Measurements from ENCODE around the gene ABCG1. TPM values are rescaled to one million over a fixed set of nuclear protein-coding genes. Genes with fewer than 3 reads are reported as not detected.

The ABCG1 gene
- total and polyA plus RNA-seq, 2 experiments from 2014 or later = 1.3 to 4.4 TPM

DNA sequence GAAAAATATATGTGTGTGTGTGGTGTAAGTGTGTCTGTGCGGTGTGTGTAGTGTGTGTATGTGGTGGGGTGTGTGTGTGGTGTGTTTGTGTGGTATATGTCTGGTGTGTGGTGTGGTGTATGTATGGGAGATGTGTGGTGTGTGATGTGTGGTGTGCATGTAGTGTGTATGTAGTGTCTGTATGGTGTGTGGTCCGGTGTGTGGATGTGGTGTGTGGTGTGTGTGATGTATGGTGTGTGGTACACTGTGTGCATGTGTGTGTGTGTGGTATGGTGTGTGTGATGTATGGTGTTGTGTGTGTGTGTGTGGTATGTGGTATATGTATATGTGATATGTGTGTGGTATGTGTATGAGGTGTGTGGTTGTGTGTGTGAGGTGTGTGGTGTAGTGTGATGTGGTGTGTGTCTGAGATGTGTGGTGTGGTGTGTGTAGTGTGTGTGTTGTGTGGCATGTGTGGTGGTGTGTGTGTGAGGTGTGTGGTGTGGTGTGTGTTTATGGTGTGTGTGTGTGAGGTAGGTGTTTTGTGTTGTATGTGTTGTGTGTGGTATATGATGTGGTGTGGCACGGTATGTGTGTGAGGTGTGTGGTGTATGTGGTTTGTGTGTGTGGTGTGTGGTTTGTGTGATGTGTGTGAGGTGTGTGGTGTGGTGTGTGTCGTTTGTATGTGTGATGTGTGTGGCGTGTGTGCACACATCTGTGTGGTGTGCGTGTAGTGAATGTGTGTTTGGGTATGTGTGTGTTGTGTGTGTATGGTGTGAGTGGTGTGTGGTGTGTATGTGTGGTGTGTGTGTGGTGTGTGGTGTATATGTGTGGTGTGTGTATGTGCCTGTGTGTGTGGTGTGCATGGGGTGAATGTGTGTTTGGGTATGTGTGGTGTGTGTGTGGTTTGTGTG is 35.3 kb upstream of the ABCG1 start:
- H3K4me3 Mint-ChIP-seq = no peak overlapping the region
- Histone ChIP-seq H3K36me3 (ENCODE audit: insufficient read depth) (no peaks in the 10 kb centered on the region), H3K4me3 (no peak overlapping the region), H2AFZ (no peak overlapping the region), H3F3A (replicated peaks; ENCODE audit: low read depth) (no peaks in the 10 kb centered on the region), H4K20me1 (replicated peaks; ENCODE audit: insufficient read depth) (no peaks in the 10 kb centered on the region), H3K79me2 (replicated peaks; ENCODE audit: insufficient read depth) (no peaks in the 10 kb centered on the region), H3K4me2 (no peak overlapping the region), H3K9me2 (ENCODE audit: insufficient read depth) (no peaks in the 10 kb centered on the region), H3K27ac (ENCODE audit: low read depth) (no peak overlapping the region), H3K27me3 (ENCODE audit: insufficient read depth) (no peaks in the 10 kb centered on the region), H3K4me1 (ENCODE audit: insufficient read depth) (no peaks in the 10 kb centered on the region)
- DNase-seq (ENCODE audit: low spot score) (no peak), ATAC-seq (no peak)
- peaks cover 11% of the 10 kb centered on the region; the same call in 2 of the 3 replicates for H3K9me3 Mint-ChIP-seq
- no peak overlapping the region for H3K27ac Mint-ChIP-seq
- peaks cover 4% of the 10 kb centered on the region; the same call in 1 of the 3 replicates for H3K4me1 Mint-ChIP-seq
- no peaks in the 10 kb centered on the region for H3K27me3 Mint-ChIP-seq (ENCODE audit: insufficient read depth, low read depth, poor library complexity)
- H3K36me3 Mint-ChIP-seq (ENCODE audit: low read depth) = no peaks in the 10 kb centered on the region; the same call in 2 of the 3 replicates
- TF ChIP-seq CREB1 (CRISPR knock-in tag; IDR thresholded peaks at IDR 0.05; ENCODE audit: low read depth) (no peak), EZH2 (IDR thresholded peaks at IDR 0.05; ENCODE audit: low read depth, unreplicated experiment) (no peak), EZH2phosphoT487 (IDR thresholded peaks at IDR 0.05; ENCODE audit: unreplicated experiment) (no peak), ZNF114 (CRISPR knock-in tag; IDR thresholded peaks at IDR 0.05) (no peak), STAT1 (IDR thresholded peaks at IDR 0.05; ENCODE audit: unreplicated experiment) (no peak), ZNF331 (CRISPR knock-in tag; IDR thresholded peaks at IDR 0.05; ENCODE audit: low read depth) (no peak), POLR2AphosphoS5 (IDR thresholded peaks at IDR 0.05; ENCODE audit: low read depth) (no peak), NANOG (IDR thresholded peaks at IDR 0.05; ENCODE audit: borderline replicate concordance) (no peak)
- TF ChIP-seq, protein P1, sequence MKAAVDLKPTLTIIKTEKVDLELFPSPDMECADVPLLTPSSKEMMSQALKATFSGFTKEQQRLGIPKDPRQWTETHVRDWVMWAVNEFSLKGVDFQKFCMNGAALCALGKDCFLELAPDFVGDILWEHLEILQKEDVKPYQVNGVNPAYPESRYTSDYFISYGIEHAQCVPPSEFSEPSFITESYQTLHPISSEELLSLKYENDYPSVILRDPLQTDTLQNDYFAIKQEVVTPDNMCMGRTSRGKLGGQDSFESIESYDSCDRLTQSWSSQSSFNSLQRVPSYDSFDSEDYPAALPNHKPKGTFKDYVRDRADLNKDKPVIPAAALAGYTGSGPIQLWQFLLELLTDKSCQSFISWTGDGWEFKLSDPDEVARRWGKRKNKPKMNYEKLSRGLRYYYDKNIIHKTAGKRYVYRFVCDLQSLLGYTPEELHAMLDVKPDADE (IDR thresholded peaks at IDR 0.05) = no peak
- TF ChIP-seq, protein P2, sequence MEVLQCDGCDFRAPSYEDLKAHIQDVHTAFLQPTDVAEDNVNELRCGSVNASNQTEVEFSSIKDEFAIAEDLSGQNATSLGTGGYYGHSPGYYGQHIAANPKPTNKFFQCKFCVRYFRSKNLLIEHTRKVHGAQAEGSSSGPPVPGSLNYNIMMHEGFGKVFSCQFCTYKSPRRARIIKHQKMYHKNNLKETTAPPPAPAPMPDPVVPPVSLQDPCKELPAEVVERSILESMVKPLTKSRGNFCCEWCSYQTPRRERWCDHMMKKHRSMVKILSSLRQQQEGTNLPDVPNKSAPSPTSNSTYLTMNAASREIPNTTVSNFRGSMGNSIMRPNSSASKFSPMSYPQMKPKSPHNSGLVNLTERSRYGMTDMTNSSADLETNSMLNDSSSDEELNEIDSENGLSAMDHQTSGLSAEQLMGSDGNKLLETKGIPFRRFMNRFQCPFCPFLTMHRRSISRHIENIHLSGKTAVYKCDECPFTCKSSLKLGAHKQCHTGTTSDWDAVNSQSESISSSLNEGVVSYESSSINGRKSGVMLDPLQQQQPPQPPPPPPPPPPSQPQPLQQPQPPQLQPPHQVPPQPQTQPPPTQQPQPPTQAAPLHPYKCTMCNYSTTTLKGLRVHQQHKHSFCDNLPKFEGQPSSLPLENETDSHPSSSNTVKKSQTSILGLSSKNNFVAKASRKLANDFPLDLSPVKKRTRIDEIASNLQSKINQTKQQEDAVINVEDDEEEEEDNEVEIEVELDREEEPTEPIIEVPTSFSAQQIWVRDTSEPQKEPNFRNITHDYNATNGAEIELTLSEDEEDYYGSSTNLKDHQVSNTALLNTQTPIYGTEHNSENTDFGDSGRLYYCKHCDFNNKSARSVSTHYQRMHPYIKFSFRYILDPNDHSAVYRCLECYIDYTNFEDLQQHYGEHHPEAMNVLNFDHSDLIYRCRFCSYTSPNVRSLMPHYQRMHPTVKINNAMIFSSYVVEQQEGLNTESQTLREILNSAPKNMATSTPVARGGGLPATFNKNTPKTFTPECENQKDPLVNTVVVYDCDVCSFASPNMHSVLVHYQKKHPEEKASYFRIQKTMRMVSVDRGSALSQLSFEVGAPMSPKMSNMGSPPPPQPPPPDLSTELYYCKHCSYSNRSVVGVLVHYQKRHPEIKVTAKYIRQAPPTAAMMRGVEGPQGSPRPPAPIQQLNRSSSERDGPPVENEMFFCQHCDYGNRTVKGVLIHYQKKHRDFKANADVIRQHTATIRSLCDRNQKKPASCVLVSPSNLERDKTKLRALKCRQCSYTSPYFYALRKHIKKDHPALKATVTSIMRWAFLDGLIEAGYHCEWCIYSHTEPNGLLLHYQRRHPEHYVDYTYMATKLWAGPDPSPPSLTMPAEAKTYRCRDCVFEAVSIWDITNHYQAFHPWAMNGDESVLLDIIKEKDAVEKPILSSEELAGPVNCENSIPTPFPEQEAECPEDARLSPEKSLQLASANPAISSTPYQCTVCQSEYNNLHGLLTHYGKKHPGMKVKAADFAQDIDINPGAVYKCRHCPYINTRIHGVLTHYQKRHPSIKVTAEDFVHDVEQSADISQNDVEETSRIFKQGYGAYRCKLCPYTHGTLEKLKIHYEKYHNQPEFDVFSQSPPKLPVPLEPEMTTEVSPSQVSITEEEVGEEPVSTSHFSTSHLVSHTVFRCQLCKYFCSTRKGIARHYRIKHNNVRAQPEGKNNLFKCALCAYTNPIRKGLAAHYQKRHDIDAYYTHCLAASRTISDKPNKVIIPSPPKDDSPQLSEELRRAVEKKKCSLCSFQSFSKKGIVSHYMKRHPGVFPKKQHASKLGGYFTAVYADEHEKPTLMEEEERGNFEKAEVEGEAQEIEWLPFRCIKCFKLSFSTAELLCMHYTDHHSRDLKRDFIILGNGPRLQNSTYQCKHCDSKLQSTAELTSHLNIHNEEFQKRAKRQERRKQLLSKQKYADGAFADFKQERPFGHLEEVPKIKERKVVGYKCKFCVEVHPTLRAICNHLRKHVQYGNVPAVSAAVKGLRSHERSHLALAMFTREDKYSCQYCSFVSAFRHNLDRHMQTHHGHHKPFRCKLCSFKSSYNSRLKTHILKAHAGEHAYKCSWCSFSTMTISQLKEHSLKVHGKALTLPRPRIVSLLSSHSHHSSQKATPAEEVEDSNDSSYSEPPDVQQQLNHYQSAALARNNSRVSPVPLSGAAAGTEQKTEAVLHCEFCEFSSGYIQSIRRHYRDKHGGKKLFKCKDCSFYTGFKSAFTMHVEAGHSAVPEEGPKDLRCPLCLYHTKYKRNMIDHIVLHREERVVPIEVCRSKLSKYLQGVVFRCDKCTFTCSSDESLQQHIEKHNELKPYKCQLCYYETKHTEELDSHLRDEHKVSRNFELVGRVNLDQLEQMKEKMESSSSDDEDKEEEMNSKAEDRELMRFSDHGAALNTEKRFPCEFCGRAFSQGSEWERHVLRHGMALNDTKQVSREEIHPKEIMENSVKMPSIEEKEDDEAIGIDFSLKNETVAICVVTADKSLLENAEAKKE (CRISPR knock-in tag; IDR thresholded peaks at IDR 0.05) = no peak

Data from GM23338 (cell line).